GM12878 (cell line): Measurements from ENCODE around the gene TTC19. TPM values are rescaled to one million over a fixed set of nuclear protein-coding genes. Genes with fewer than 3 reads are reported as not detected.

ENCODE experiments used
- ATAC-seq: fragments of 200-7000 bp; cut with Tn5 transposase; 3 replicates; pipeline ENCODE4 v1.9.1; 2020; ENCODE audit warnings: mild to moderate bottlenecking, moderate library complexity
- BruUV-seq: library from RNA; stranded (reverse); fragments of 400-500 nt; replicated peaks from 2 replicates; lab custom pipeline; 2021; lab: Mats Ljungman, UMichigan
- CTCF ChIA-PET: fragments of 300-600 bp; sonication (Branson Sonifier 250); formaldehyde crosslinking; extraction: SDS; loops from one replicate; lab custom pipeline; 2021; ENCODE audit warnings: inconsistent platforms; lab: Yijun Ruan, JAX
- POLR2A ChIA-PET: fragments of 350-600 bp; formaldehyde crosslinking; extraction: SDS; loops from one replicate; lab custom pipeline; 2021; ENCODE audit warnings: inconsistent platforms; lab: Charles Lee
- RAD21 ChIA-PET: fragments of 300-600 bp; sonication (Branson Sonifier 250); formaldehyde crosslinking; loops from one replicate; lab custom pipeline; 2023; ENCODE audit warnings: antibody characterized with exemption; ENCODE audit not compliant: unreplicated experiment; lab: Charles Lee
- SMC1A ChIA-PET: fragments of 300-600 bp; sonication (Branson Sonifier 250); formaldehyde crosslinking; loops from one replicate; lab custom pipeline; 2023; ENCODE audit not compliant: unreplicated experiment, uncharacterized antibody; lab: Charles Lee
- DNase-seq: peaks from one replicate; pipeline ENCODE4 v3.0.0-alpha.2; 2011; ENCODE audit warnings: low read depth, low spot score
- FAIRE-seq: peaks from 3 replicates; lab custom pipeline; 2011; peaks lifted over from hg19 to GRCh38; lab: Jason Lieb, UNC
- H2AFZ ChIP-seq: 2 replicates; pipeline ENCODE4 v1.6.0; 2011; ENCODE audit warnings: low read depth, low read length, control low read depth; ENCODE audit not compliant: control insufficient read depth
- H3K27ac ChIP-seq: 2 replicates; pipeline ENCODE4 v1.5.1; 2011; ENCODE audit warnings: control low read depth; ENCODE audit not compliant: control insufficient read depth, insufficient read depth
- H3K27me3 ChIP-seq, 2 experiments: replicated peaks in 1 of 2; 2 replicates each; pipeline versions ENCODE4 v1.6.0 to v1.6.1; 2011; ENCODE audit warnings: low read length in 1 of 2; ENCODE audit not compliant: control insufficient read depth in 2 of 2, insufficient read depth in 2 of 2
- H3K36me3 ChIP-seq, 2 experiments: 2 replicates each; pipeline ENCODE4 v1.5.1; 2011; ENCODE audit warnings: low read length in 1 of 2; ENCODE audit not compliant: control insufficient read depth in 2 of 2, insufficient read depth in 2 of 2
- H3K4me1 ChIP-seq: 2 replicates; pipeline ENCODE4 v1.6.1; 2011; ENCODE audit warnings: mild to moderate bottlenecking, low read length, moderate library complexity, mixed read lengths; ENCODE audit not compliant: control insufficient read depth, insufficient read depth
- H3K4me2 ChIP-seq: 2 replicates; pipeline ENCODE4 v1.6.0; 2011; ENCODE audit warnings: control low read depth; ENCODE audit not compliant: control insufficient read depth, insufficient read depth
- H3K4me3 ChIP-seq: fragments of 200-600 bp; sonication (generic); 2 replicates; pipeline ENCODE4 v1.5.1; 2016
- H3K79me2 ChIP-seq: 2 replicates; pipeline ENCODE4 v1.6.0; 2011; ENCODE audit warnings: low read length; ENCODE audit not compliant: control insufficient read depth, insufficient read depth
- H3K9ac ChIP-seq: 2 replicates; pipeline ENCODE4 v1.8.0; 2011; ENCODE audit warnings: low read length, control low read depth, mixed read lengths; ENCODE audit not compliant: control insufficient read depth, insufficient read depth
- H3K9me3 ChIP-seq: replicated peaks from 3 replicates; pipeline ENCODE4 v1.5.1; 2011; ENCODE audit warnings: mild to moderate bottlenecking, low read length; ENCODE audit not compliant: control insufficient read depth, insufficient read depth
- H4K20me1 ChIP-seq: 2 replicates; pipeline ENCODE4 v1.6.0; 2011; ENCODE audit not compliant: control insufficient read depth, insufficient read depth
- BMI1 ChIP-seq: fragments of 450-650 bp; IDR thresholded peaks from 2 replicates; pipeline ENCODE4 v1.6.1; 2016; ENCODE audit warnings: mild to moderate bottlenecking, moderate library complexity, borderline replicate concordance
- ETV6 ChIP-seq, 2 experiments: fragments of 450-650 bp in 1 of 2; IDR thresholded peaks in 1 of 2; conservative IDR thresholded peaks in 1 of 2; 2 replicates each; pipeline ENCODE4 v1.6.1; 2014; ENCODE audit warnings: antibody characterized with exemption in 1 of 2, borderline replicate concordance in 1 of 2, low read depth in 1 of 2, mild to moderate bottlenecking in 1 of 2, moderate library complexity in 1 of 2
- HCFC1 ChIP-seq: fragments of 150-350 bp; IDR thresholded peaks from 2 replicates; pipeline ENCODE4 v1.6.1; 2014; ENCODE audit warnings: low read length
- NR2C2 ChIP-seq: IDR thresholded peaks from 2 replicates; pipeline ENCODE4 v1.6.1; 2011; ENCODE audit warnings: borderline replicate concordance, low read depth; ENCODE audit not compliant: control insufficient read depth, insufficient read length
- SMAD1 ChIP-seq: fragments of 450-650 bp; IDR thresholded peaks from 2 replicates; pipeline ENCODE4 v1.6.1; 2018; ENCODE audit warnings: mild to moderate bottlenecking, low read depth; ENCODE audit not compliant: partially characterized antibody
- SP1 ChIP-seq: IDR thresholded peaks from one replicate; pipeline ENCODE4 v1.6.1; 2011; ENCODE audit warnings: low read depth, low read length
- ZBED1 ChIP-seq: IDR thresholded peaks from 2 replicates; pipeline ENCODE4 v1.6.1; 2016; ENCODE audit warnings: borderline replicate concordance
- ZNF207 ChIP-seq: fragments of 450-650 bp; IDR thresholded peaks from 2 replicates; pipeline ENCODE4 v1.6.1; 2014; ENCODE audit warnings: antibody characterized with exemption, mild to moderate bottlenecking, borderline replicate concordance
- WGBS: methylation state at CpG from one replicate; pipeline ENCODE4 v1.1.6; 2016; ENCODE audit warnings: low lambda C conversion rate; ENCODE audit not compliant: insufficient replicate concordance, insufficient coverage; ENCODE audit errors: missing lambda C conversion rate; 5-methylcytosine and 5-hydroxymethylcytosine counted together
- in situ Hi-C: fragments of 300-500 bp; cut with MboI; formaldehyde crosslinking; loops from 9 replicates; pipeline ENCODE4 v1.14.3; 2018; ENCODE audit warnings: mixed read lengths
- intact Hi-C: fragments of 100-400 bp; cut with micrococcal nuclease; formaldehyde crosslinking; loops from one replicate; pipeline ENCODE4 v1.14.2; 2022; ENCODE audit not compliant: unreplicated experiment
- polyA plus RNA-seq, 11 experiments: library from polyadenylated mRNA; depleted of rRNA in 4 of 11; unstranded in 6 of 11; stranded (reverse) in 5 of 11; fragments of >200 nt; fragmentation: Nextera tagmentation in 4 of 11; fragmentation: Illumina TruSeq in 1 of 11; extraction: Ambion mirVana in 4 of 11; extraction: Trizol in 1 of 11; gene quantifications; 1 replicate in 1 of 11; 2 replicates in 10 of 11; pipeline versions ENCODE4 v1.2.1 to v1.2.3, GENCODE V29; 2011 to 2016; ENCODE audit warnings: inconsistent platforms in 2 of 11, missing spikeins in 2 of 11, low read depth in 1 of 11
- total RNA-seq, 4 experiments: library from RNA; depleted of rRNA in 3 of 4; stranded (reverse); fragments of >200 nt in 3 of 4; fragmentation: Illumina TruSeq in 1 of 4; extraction: Trizol in 1 of 4; gene quantifications; 2 replicates each; pipeline versions ENCODE4 v1.2.1 to v1.2.3, GENCODE V29; 2013 to 2021
- TF ChIP-seq, protein P1 (sequence below): fragments of 450-650 bp; IDR thresholded peaks from 2 replicates; pipeline ENCODE4 v1.6.1; 2018; ENCODE audit warnings: borderline replicate concordance, mild to moderate bottlenecking; ENCODE audit not compliant: partially characterized antibody
- TF ChIP-seq, protein P2 (sequence below): IDR thresholded peaks from 2 replicates; pipeline ENCODE4 v1.6.1; 2011; ENCODE audit warnings: borderline replicate concordance, low read depth, mild to moderate bottlenecking, moderate library complexity, low read length; ENCODE audit not compliant: insufficient read depth, poor library complexity, severe bottlenecking

TTC19 gene
- total and polyA plus RNA-seq, 10 of the 15 experiments (the other 5 are each of a cell fraction or from before 2014, with no cell fraction given): 5.3 to 29.8 (median 20.1) TPM

DNA sequence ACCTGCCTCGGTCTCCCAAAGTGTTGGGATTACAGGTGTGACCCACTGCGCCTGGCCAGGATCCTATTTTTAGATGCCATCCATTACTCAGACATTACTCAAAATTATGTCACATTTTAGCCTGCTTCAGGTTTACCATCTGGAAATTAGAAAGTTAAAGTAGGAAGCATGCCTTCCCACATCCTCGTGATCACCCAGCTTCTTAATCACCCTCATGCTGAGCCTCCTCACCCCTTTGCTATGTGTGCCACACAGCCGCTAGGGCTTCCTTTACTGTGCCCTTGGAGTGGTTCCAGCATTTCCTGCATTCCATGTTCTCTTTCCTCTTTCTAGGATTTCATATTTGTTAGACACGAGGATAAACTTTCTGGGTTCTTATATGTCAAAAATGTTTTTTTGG lies 45.4 kb upstream of the TTC19 start:
- ATAC-seq (no peak), DNase-seq (no peak), FAIRE-seq (no peak)
- H3K4me2 ChIP-seq: no peak overlapping the region
- intact Hi-C loops (no loop called here), in situ Hi-C loops (no loop called here)
- no TSS peak for BruUV-seq
- peaks cover 0 to 3% of the 10 kb centered on the region in 2 experiments; a peak in 2 of 4 replicates for H3K27me3 ChIP-seq
- RAD21 ChIA-PET: no interaction called here
- H3K79me2 ChIP-seq: no peaks in the 10 kb centered on the region
- 2% methylated on average over 5 of the region's 5 CpGs for WGBS
- H3K36me3 ChIP-seq: no peaks in the 10 kb centered on the region
- H3K27ac ChIP-seq: no peak overlapping the region
- SMC1A ChIA-PET: no interaction called here
- CTCF ChIA-PET: no interaction called here
- no peaks in the 10 kb centered on the region for H4K20me1 ChIP-seq
- TF ChIP-seq ZNF207: no peak
- TF ChIP-seq NR2C2: no peak
- TF ChIP-seq, protein P1, sequence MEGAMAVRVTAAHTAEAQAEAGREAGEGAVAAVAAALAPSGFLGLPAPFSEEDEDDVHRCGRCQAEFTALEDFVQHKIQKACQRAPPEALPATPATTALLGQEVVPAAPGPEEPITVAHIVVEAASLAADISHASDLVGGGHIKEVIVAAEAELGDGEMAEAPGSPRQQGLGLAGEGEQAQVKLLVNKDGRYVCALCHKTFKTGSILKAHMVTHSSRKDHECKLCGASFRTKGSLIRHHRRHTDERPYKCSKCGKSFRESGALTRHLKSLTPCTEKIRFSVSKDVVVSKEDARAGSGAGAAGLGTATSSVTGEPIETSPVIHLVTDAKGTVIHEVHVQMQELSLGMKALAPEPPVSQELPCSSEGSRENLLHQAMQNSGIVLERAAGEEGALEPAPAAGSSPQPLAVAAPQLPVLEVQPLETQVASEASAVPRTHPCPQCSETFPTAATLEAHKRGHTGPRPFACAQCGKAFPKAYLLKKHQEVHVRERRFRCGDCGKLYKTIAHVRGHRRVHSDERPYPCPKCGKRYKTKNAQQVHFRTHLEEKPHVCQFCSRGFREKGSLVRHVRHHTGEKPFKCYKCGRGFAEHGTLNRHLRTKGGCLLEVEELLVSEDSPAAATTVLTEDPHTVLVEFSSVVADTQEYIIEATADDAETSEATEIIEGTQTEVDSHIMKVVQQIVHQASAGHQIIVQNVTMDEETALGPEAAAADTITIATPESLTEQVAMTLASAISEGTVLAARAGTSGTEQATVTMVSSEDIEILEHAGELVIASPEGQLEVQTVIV: no peak
- TF ChIP-seq ETV6 (conservative IDR thresholded peaks at IDR 0.05 in 1 of 2, IDR thresholded peaks at IDR 0.05 in 1 of 2; ENCODE audit: borderline replicate concordance in 1 of 2, low read depth in 1 of 2): no peak
- no peak for TF ChIP-seq BMI1
- TF ChIP-seq ZBED1: no peak
- no peak for TF ChIP-seq HCFC1
- TF ChIP-seq, protein P2, sequence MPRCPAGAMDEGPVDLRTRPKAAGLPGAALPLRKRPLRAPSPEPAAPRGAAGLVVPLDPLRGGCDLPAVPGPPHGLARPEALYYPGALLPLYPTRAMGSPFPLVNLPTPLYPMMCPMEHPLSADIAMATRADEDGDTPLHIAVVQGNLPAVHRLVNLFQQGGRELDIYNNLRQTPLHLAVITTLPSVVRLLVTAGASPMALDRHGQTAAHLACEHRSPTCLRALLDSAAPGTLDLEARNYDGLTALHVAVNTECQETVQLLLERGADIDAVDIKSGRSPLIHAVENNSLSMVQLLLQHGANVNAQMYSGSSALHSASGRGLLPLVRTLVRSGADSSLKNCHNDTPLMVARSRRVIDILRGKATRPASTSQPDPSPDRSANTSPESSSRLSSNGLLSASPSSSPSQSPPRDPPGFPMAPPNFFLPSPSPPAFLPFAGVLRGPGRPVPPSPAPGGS: no peak
- TF ChIP-seq SP1: no peak
- TF ChIP-seq SMAD1: no peak
- POLR2A ChIA-PET: no interaction called here
- H2AFZ ChIP-seq: no peak overlapping the region
- H3K9me3 ChIP-seq: no peaks in the 10 kb centered on the region
- H3K4me3 ChIP-seq: no peak overlapping the region
- peaks cover 9% of the 10 kb centered on the region for H3K4me1 ChIP-seq
- no peak overlapping the region for H3K9ac ChIP-seq
